AG10803 (cell line): ENCODE results near the gene LCN1.

ENCODE experiments used
- DNase-seq: peaks from one replicate; pipeline ENCODE4 v3.0.0; 2010; ENCODE audit warnings: low read depth
- H3K4me3 ChIP-seq: 2 replicates; pipeline ENCODE4 v1.5.1; 2011; ENCODE audit warnings: mild to moderate bottlenecking, low read length, control low read depth
- TF ChIP-seq, protein P1 (sequence below): conservative IDR thresholded peaks from 2 replicates; pipeline ENCODE4 v1.5.1; 2011; ENCODE audit warnings: mild to moderate bottlenecking, low read length, control low read depth, inconsistent platforms

The LCN1 gene

DNA sequence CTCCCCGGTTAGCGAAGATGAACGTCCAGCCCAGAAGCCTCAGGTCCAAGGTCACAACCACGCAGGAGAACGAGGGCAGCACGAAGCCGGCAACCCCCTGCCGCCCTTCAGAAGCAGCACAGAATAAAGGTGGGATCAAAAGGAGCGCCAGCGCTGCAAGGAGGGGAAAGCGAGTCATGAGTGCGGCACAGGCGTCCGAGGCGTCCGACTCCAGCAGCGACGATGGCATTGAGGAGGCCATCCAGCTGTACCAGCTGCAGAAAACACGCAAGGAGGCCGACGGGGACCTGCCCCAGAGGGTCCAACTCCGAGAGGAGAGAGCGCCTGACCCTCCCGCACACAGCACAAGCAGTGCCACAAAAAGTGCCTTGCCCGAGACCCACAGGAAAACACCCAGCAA lies 35.9 kb upstream of the LCN1 start:
- TF ChIP-seq, protein P1, sequence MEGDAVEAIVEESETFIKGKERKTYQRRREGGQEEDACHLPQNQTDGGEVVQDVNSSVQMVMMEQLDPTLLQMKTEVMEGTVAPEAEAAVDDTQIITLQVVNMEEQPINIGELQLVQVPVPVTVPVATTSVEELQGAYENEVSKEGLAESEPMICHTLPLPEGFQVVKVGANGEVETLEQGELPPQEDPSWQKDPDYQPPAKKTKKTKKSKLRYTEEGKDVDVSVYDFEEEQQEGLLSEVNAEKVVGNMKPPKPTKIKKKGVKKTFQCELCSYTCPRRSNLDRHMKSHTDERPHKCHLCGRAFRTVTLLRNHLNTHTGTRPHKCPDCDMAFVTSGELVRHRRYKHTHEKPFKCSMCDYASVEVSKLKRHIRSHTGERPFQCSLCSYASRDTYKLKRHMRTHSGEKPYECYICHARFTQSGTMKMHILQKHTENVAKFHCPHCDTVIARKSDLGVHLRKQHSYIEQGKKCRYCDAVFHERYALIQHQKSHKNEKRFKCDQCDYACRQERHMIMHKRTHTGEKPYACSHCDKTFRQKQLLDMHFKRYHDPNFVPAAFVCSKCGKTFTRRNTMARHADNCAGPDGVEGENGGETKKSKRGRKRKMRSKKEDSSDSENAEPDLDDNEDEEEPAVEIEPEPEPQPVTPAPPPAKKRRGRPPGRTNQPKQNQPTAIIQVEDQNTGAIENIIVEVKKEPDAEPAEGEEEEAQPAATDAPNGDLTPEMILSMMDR, result no peak
- no peak for DNase-seq
- H3K4me3 ChIP-seq, result no peak overlapping the region

DNA sequence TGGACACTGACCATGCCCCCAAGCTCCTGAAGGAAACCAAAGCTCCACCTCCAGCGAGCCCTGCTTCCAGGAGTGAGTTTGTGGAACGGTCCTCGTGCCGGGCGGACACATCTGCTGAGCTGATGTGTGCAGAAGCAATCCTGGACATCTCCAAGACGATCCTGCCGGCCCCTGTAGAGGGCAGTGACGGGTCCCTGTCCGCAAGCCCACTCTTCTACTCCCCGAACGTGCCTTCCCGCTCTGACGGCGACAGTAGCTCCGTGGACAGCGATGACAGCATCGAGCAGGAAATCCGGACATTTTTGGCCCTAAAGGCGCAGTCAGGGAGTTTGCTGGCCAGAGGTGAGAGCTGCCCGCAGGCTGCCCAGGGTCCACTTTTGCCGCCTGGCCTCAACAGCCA lies 35.4 kb upstream of the LCN1 start:
- H3K4me3 ChIP-seq, result no peak overlapping the region
- no peak for DNase-seq
- TF ChIP-seq, protein P1, result no peak

DNA sequence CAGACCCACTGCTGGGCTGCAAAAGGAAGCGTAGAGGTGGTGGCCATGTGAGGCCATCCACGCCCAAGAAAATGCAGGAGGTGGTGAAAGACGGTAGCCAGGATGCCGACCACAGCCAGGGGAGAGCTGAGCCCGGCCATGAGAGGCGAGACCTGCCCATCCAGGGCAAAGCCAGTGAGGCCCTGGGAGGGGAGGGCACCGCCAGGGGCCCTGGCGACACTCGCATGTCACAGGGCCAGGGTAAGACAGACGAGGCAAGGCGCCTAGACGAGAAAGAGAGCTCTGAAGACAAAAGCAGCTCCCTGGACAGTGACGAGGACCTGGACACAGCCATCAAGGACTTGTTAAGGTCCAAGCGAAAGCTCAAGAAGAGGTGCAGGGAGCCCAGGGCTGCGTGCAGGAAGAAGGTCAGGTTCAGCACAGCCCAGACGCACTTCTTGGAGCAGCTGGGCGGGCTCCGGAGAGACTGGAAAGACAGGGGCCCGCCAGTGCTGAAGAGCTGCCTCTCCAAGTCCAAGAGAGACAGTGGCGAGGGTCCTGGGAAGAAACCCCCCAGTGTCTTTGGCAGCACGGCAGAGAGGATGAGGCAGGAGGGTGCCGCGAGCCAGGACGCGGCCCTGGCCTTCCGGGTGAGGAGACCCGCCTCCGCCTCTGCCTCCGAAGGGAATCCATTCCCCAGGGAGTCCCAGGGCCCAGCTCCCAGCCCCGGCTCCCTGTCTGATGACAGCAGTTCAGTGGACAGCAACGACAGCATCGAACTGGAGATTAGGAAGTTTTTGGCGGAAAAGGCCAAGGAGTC lies 34.8 kb upstream of the LCN1 start:
- DNase-seq, result no peak
- H3K4me3 ChIP-seq, result no peak overlapping the region
- TF ChIP-seq, protein P1, result no peak

DNA sequence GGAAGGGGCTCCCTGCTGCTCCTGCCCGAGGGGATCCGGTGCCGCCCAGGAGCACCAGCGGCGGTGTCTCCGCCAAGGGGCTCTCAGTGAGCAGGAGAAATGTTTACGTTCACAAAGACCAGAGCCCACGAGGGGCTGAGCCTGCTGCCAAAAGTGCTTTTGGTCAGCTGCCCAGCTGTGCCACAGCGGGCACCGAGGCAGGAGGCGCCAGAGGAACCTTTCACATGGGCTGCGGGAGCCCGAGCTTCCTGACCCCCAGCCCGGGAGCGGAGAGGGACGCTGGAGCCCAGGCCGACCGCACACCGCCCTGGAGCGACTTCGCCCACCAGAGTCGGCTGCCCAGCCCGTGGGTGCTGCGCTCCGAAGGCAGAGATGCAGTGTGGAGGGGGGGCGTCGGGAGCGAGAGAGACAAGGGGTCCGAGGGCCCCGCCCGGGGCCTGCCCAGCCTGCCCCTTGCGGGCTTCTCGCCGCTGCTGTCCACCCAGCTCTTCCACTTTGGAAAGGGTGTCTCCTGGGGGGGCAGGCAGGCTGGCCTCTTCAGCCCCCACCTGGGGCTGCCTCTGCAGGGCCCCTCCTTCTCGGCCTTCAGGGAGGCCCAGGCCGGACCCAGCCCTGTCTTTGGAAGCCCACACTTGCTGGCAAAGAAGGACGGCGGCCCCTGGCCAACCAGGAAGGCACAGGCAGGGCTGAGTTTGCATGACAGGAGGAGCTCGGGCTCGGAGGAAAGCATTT lies 33.8 kb upstream of the LCN1 start:
- H3K4me3 ChIP-seq, result no peak overlapping the region
- TF ChIP-seq, protein P1, result no peak
- DNase-seq, result no peak

DNA sequence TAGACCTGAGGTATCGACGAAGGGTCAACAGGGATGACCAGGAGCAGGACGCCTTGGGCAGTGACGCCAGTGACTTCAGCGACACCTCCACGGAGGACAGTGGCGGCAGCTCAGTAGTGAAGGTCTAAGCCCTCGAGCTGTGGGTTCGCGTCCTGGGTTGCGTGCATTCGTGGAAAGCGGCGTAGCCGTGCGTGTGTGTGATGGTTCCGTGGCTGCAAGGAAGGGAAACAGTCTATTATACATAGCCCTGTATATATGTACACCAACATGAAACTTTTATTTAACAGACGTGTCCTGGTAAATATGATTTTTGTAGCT lies 33.3 kb upstream of the LCN1 start:
- no peak for DNase-seq
- TF ChIP-seq, protein P1, result no peak
- H3K4me3 ChIP-seq, result no peak overlapping the region

DNA sequence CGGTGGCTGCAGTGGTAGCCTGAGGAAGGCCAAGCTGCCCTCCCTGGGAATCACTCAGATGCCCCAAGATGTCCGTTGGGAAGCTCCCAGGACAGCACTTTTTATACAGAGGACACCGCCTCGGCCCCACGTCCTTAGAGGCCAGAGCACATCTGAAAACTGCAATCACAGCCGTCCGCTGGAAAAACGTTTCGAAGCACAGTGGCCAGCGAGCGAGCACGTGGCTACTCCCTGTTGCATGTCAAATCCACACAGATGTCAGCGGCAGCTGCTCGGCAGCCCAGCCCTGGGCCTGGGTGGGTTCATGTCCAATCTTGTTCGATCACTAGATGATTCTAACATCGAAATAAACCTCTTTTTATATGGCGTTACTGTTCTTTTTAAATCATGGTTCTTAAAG lies 32.7 kb upstream of the LCN1 start:
- TF ChIP-seq, protein P1, result no peak
- no peak overlapping the region for H3K4me3 ChIP-seq
- DNase-seq, result no peak
